HCT116 (cell line): ENCODE results near the gene UBA7. TPM values are rescaled to one million over a fixed set of nuclear protein-coding genes. Genes with fewer than 3 reads are reported as not detected.

Experiments
- ATAC-seq: fragments of 200-7000 bp; cut with Tn5 transposase; 2 replicates; pipeline ENCODE4 v1.9.1; 2020; ENCODE audit warnings: mild to moderate bottlenecking, moderate library complexity
- BruUV-seq: library from RNA; stranded (reverse); fragments of 400-500 nt; replicated peaks from 2 replicates; lab custom pipeline; 2021; lab: Mats Ljungman, UMichigan
- CTCF ChIA-PET: fragments of 300-600 bp; sonication (Branson Sonifier 250); formaldehyde crosslinking; loops from one replicate; lab custom pipeline; 2021; ENCODE audit warnings: antibody characterized with exemption; lab: Charles Lee
- POLR2A ChIA-PET: fragments of 300-600, 350-600 bp; sonication (Branson Sonifier 250); formaldehyde crosslinking; loops from one replicate; lab custom pipeline; 2021; ENCODE audit warnings: antibody characterized with exemption; lab: Charles Lee
- RAD21 ChIA-PET, 2 experiments: fragments of 300-600 bp; sonication (Branson Sonifier 250); formaldehyde crosslinking; loops; one replicate each; lab custom pipeline; 2023; ENCODE audit warnings: low total read pairs in 2 of 2; ENCODE audit not compliant: uncharacterized antibody in 2 of 2, unreplicated experiment in 2 of 2, low non-redundant PET in 1 of 2; lab: Charles Lee
- DNase-seq: peaks from one replicate; pipeline ENCODE4 v3.0.0-alpha.2; 2010; ENCODE audit warnings: low read depth, low spot score
- H2AFZ ChIP-seq: fragments of 200-600 bp; shearing (Covaris generic), sonication (generic); 2 replicates; pipeline ENCODE4 v1.6.1; 2017; ENCODE audit warnings: low read depth, mixed run types, mixed read lengths, antibody characterized with exemption, low read length; ENCODE audit not compliant: poor library complexity, severe bottlenecking
- H3K27ac ChIP-seq: 2 replicates; pipeline ENCODE4 v1.5.1; 2012; ENCODE audit warnings: low read depth, low read length
- H3K27me3 ChIP-seq: fragments of 200-600 bp; sonication (generic); 2 replicates; pipeline ENCODE4 v1.6.1; 2016; ENCODE audit warnings: mixed run types, low read length, mixed read lengths; ENCODE audit not compliant: insufficient read depth
- H3K36me3 ChIP-seq, 2 experiments: fragments of 200-500 bp in 1 of 2; fragments of 200-600 bp in 1 of 2; sonication (Bioruptor generic) in 1 of 2; sonication (generic) in 1 of 2; 2 replicates each; pipeline versions ENCODE4 v1.5.1 to v1.6.1; 2014 to 2016; ENCODE audit warnings: low read length in 2 of 2, inconsistent platforms in 1 of 2, mixed read lengths in 1 of 2, mixed run types in 1 of 2; ENCODE audit not compliant: insufficient read depth in 2 of 2, control insufficient read depth in 1 of 2
- H3K4me1 ChIP-seq, 2 experiments: fragments of 200-600 bp in 1 of 2; sonication (generic) in 1 of 2; 2 replicates each; pipeline versions ENCODE4 v1.5.1 to v1.6.1; 2012 to 2017; ENCODE audit warnings: low read length in 2 of 2, inconsistent platforms in 1 of 2, mild to moderate bottlenecking in 1 of 2, mixed read lengths in 1 of 2, mixed run types in 1 of 2, moderate library complexity in 1 of 2; ENCODE audit not compliant: insufficient read depth in 2 of 2, control insufficient read depth in 1 of 2
- H3K4me2 ChIP-seq: fragments of 200-600 bp; sonication (generic); 2 replicates; pipeline ENCODE4 v1.6.1; 2017; ENCODE audit warnings: mixed run types, low read length, mixed read lengths
- H3K4me3 ChIP-seq, 2 experiments: fragments of 200-600 bp in 1 of 2; sonication (generic) in 1 of 2; replicated peaks in 1 of 2; 2 replicates each; pipeline ENCODE4 v1.5.1; 2011 to 2016; ENCODE audit warnings: low read length in 2 of 2, control low read depth in 1 of 2, low read depth in 1 of 2, mild to moderate bottlenecking in 1 of 2, mixed read lengths in 1 of 2, mixed run types in 1 of 2
- H3K79me2 ChIP-seq: fragments of 200-600 bp; sonication (generic); 2 replicates; pipeline ENCODE4 v1.6.1; 2017; ENCODE audit warnings: mild to moderate bottlenecking, mixed run types, low read length, moderate library complexity, mixed read lengths; ENCODE audit not compliant: insufficient read depth
- H3K9ac ChIP-seq: fragments of 200-600 bp; sonication (generic); 2 replicates; pipeline ENCODE4 v1.6.1; 2016; ENCODE audit warnings: low read length, mixed read lengths
- H3K9me2 ChIP-seq: fragments of 200-600 bp; sonication (generic), shearing (Covaris generic); 2 replicates; pipeline ENCODE4 v1.6.1; 2017; ENCODE audit warnings: mixed run types, mild to moderate bottlenecking, moderate library complexity; ENCODE audit not compliant: insufficient read depth
- H3K9me3 ChIP-seq, 2 experiments: fragments of 200-500 bp in 1 of 2; fragments of 200-600 bp in 1 of 2; sonication (Bioruptor generic) in 1 of 2; sonication (generic) in 1 of 2; 2 replicates each; pipeline ENCODE4 v1.6.1; 2014 to 2017; ENCODE audit warnings: low read length in 2 of 2, mixed read lengths in 2 of 2, inconsistent platforms in 1 of 2, low read depth in 1 of 2, mild to moderate bottlenecking in 1 of 2, mixed run types in 1 of 2, moderate library complexity in 1 of 2; ENCODE audit not compliant: control insufficient read depth in 1 of 2, insufficient read depth in 1 of 2
- H4K20me1 ChIP-seq: fragments of 200-600 bp; sonication (generic), shearing (Covaris generic); 2 replicates; pipeline ENCODE4 v1.6.1; 2017; ENCODE audit warnings: mixed run types, mild to moderate bottlenecking, moderate library complexity; ENCODE audit not compliant: insufficient read depth
- CBX3 ChIP-seq: IDR thresholded peaks from 2 replicates; pipeline ENCODE4 v1.6.1; 2012; ENCODE audit warnings: low read depth
- CEBPB ChIP-seq: IDR thresholded peaks from 2 replicates; pipeline ENCODE4 v1.6.1; 2012; ENCODE audit warnings: low read depth
- POLR2A ChIP-seq: IDR thresholded peaks from 2 replicates; pipeline ENCODE4 v1.7.0; 2011; ENCODE audit warnings: borderline replicate concordance; ENCODE audit not compliant: insufficient read depth, insufficient read length; ENCODE audit errors: extremely low read depth
- POLR2AphosphoS5 ChIP-seq: IDR thresholded peaks from 2 replicates; pipeline ENCODE4 v1.6.1; 2011; ENCODE audit warnings: mild to moderate bottlenecking, low read depth, low read length, moderate library complexity
- SIN3A ChIP-seq: IDR thresholded peaks from 2 replicates; pipeline ENCODE4 v1.6.1; 2012; ENCODE audit warnings: low read depth
- SP1 ChIP-seq: IDR thresholded peaks from 2 replicates; pipeline ENCODE4 v1.6.1; 2012; ENCODE audit warnings: low read depth
- SRF ChIP-seq: IDR thresholded peaks from 2 replicates; pipeline ENCODE4 v1.6.1; 2012; ENCODE audit warnings: low read depth
- TCF7L2 ChIP-seq: IDR thresholded peaks from 2 replicates; pipeline ENCODE4 v1.7.0; 2011; ENCODE audit warnings: borderline replicate concordance, inconsistent platforms; ENCODE audit not compliant: insufficient read depth, insufficient read length; ENCODE audit errors: extremely low read depth
- ZBTB33 ChIP-seq: IDR thresholded peaks from 2 replicates; pipeline ENCODE4 v1.6.1; 2011; ENCODE audit warnings: mild to moderate bottlenecking, low read length, moderate library complexity; ENCODE audit not compliant: insufficient replicate concordance; ENCODE audit errors: extremely low read depth
- ZFX ChIP-seq: fragments of 450-650 bp; IDR thresholded peaks from 2 replicates; pipeline ENCODE4 v1.6.1; 2017
- ZNF274 ChIP-seq: fragments of 200-500 bp; sonication (Bioruptor generic); IDR thresholded peaks from 2 replicates; pipeline ENCODE4 v1.6.1; 2014; ENCODE audit warnings: mild to moderate bottlenecking, low read depth, low read length, inconsistent platforms
- intact Hi-C: fragments of 100-400 bp; cut with micrococcal nuclease; formaldehyde crosslinking; loops from 2 replicates; pipeline ENCODE4 v1.10.0; 2022
- total RNA-seq: library from RNA; stranded (reverse); gene quantifications from one replicate; pipeline ENCODE4 v1.2.1, GENCODE V29; 2021; ENCODE audit not compliant: unreplicated experiment
- TF ChIP-seq, protein P1 (sequence below): IDR thresholded peaks from 2 replicates; pipeline ENCODE4 v1.6.1; 2012
- TF ChIP-seq, protein P2 (sequence below), 3 experiments: fragments of 200-600 bp in 1 of 3; sonication (generic) in 1 of 3; IDR thresholded peaks in 2 of 3; conservative IDR thresholded peaks in 1 of 3; 2 replicates each; pipeline ENCODE4 v1.5.1; 2012 to 2017; ENCODE audit warnings: low read depth in 2 of 3, low read length in 2 of 3, antibody characterized with exemption in 1 of 3, borderline replicate concordance in 1 of 3, control low read depth in 1 of 3, mild to moderate bottlenecking in 1 of 3, mixed read lengths in 1 of 3, mixed run types in 1 of 3, moderate library complexity in 1 of 3; ENCODE audit not compliant: insufficient read depth in 1 of 3
- TF ChIP-seq, protein P3 (sequence below): IDR thresholded peaks from 2 replicates; pipeline ENCODE4 v1.6.1; 2012; ENCODE audit warnings: low read depth

The UBA7 gene
- total RNA-seq, 1 experiment from 2014 or later = 2.6 TPM

GRCh38 chr3:49790626-49791411 lies 22.9 kb downstream of the UBA7 start:
- no TSS peak for BruUV-seq
- ATAC-seq = no peak

More at GRCh38 chr3:49790626-49791411, 22.9 kb downstream of the UBA7 start:
- H3K4me3 ChIP-seq = no peak overlapping the region
- TF ChIP-seq, protein P1, sequence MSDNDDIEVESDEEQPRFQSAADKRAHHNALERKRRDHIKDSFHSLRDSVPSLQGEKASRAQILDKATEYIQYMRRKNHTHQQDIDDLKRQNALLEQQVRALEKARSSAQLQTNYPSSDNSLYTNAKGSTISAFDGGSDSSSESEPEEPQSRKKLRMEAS = no peak
- TF ChIP-seq CBX3 = no peak
- no peak for TF ChIP-seq SRF
- TF ChIP-seq POLR2AphosphoS5 = no peak
- no peak for TF ChIP-seq ZNF274
- TF ChIP-seq ZBTB33 = no peak
- TF ChIP-seq, protein P2, sequence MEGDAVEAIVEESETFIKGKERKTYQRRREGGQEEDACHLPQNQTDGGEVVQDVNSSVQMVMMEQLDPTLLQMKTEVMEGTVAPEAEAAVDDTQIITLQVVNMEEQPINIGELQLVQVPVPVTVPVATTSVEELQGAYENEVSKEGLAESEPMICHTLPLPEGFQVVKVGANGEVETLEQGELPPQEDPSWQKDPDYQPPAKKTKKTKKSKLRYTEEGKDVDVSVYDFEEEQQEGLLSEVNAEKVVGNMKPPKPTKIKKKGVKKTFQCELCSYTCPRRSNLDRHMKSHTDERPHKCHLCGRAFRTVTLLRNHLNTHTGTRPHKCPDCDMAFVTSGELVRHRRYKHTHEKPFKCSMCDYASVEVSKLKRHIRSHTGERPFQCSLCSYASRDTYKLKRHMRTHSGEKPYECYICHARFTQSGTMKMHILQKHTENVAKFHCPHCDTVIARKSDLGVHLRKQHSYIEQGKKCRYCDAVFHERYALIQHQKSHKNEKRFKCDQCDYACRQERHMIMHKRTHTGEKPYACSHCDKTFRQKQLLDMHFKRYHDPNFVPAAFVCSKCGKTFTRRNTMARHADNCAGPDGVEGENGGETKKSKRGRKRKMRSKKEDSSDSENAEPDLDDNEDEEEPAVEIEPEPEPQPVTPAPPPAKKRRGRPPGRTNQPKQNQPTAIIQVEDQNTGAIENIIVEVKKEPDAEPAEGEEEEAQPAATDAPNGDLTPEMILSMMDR (IDR thresholded peaks at IDR 0.05 in 2 of 3, conservative IDR thresholded peaks at IDR 0.05 in 1 of 3; ENCODE audit: borderline replicate concordance in 1 of 3, insufficient read depth in 1 of 3, low read depth in 2 of 3, low read length in 2 of 3) = no peak
- no peak for TF ChIP-seq SIN3A
- no peak for TF ChIP-seq SP1
- TF ChIP-seq CEBPB = no peak
- no peak for TF ChIP-seq POLR2A
- no peak for TF ChIP-seq ZFX
- no peak for TF ChIP-seq TCF7L2
- TF ChIP-seq, protein P3, sequence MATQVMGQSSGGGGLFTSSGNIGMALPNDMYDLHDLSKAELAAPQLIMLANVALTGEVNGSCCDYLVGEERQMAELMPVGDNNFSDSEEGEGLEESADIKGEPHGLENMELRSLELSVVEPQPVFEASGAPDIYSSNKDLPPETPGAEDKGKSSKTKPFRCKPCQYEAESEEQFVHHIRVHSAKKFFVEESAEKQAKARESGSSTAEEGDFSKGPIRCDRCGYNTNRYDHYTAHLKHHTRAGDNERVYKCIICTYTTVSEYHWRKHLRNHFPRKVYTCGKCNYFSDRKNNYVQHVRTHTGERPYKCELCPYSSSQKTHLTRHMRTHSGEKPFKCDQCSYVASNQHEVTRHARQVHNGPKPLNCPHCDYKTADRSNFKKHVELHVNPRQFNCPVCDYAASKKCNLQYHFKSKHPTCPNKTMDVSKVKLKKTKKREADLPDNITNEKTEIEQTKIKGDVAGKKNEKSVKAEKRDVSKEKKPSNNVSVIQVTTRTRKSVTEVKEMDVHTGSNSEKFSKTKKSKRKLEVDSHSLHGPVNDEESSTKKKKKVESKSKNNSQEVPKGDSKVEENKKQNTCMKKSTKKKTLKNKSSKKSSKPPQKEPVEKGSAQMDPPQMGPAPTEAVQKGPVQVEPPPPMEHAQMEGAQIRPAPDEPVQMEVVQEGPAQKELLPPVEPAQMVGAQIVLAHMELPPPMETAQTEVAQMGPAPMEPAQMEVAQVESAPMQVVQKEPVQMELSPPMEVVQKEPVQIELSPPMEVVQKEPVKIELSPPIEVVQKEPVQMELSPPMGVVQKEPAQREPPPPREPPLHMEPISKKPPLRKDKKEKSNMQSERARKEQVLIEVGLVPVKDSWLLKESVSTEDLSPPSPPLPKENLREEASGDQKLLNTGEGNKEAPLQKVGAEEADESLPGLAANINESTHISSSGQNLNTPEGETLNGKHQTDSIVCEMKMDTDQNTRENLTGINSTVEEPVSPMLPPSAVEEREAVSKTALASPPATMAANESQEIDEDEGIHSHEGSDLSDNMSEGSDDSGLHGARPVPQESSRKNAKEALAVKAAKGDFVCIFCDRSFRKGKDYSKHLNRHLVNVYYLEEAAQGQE = no peak
- H2AFZ ChIP-seq = no peak overlapping the region
- ChIA-PET CTCF (no interaction called here), POLR2A (no interaction called here), RAD21 (no interaction called here)
- DNase-seq = no peak
- peaks cover 5% of the 10 kb centered on the region for H3K79me2 ChIP-seq
- no peaks in the 10 kb centered on the region for H4K20me1 ChIP-seq
- H3K4me2 ChIP-seq = no peak overlapping the region
- H3K9me2 ChIP-seq = no peaks in the 10 kb centered on the region
- no peaks in the 10 kb centered on the region for H3K27me3 ChIP-seq
- intact Hi-C loops = no loop called here
- no peaks in the 10 kb centered on the region for H3K36me3 ChIP-seq
- no peak overlapping the region for H3K9ac ChIP-seq
- H3K4me1 ChIP-seq = peaks cover 5 to 9% of the 10 kb centered on the region in 2 experiments; a peak in 3 of 4 replicates
- no peak overlapping the region for H3K27ac ChIP-seq
- H3K9me3 ChIP-seq = no peaks in the 10 kb centered on the region
